ENCODE measurements around the gene SCUBE1. TPM values are rescaled to one million over a fixed set of nuclear protein-coding genes. Genes with fewer than 3 reads are reported as not detected.

The SCUBE1 gene
- total and polyA plus RNA-seq, 2 of the 8 experiments (the other 6 are each of a cell fraction or from before 2014, with no cell fraction given) = 2.3 to 4.9 TPM

GRCh38 chr22:43299736-43300135 is 43.4 kb downstream of the SCUBE1 start:
- 79% methylated on average over 12 of the region's 12 CpGs; no CpG with 5 or more reads in 1 of the 2 experiments for WGBS, 2 experiments (ENCODE audit: extremely low coverage in 1 of 2, insufficient coverage in 1 of 2, insufficient read length in 1 of 2, insufficient replicate concordance in 2 of 2, low coverage in 1 of 2, low lambda C conversion rate in 2 of 2, missing lambda C conversion rate in 1 of 2)
- H2BK15ac ChIP-seq (ENCODE audit: low read length) = no peak overlapping the region
- no peaks in the 10 kb centered on the region for H3K79me1 ChIP-seq (ENCODE audit: low read depth, low read length)
- no peak overlapping the region for H3K4me3 ChIP-seq (ENCODE audit: extremely low read depth in 1 of 4, insufficient read depth in 2 of 4, low read depth in 3 of 4, low read length in 4 of 4)
- no peaks in the 10 kb centered on the region for H3K4me1 ChIP-seq (replicated peaks in 1 of 4; ENCODE audit: control insufficient read depth in 3 of 4, insufficient read depth in 4 of 4, low read length in 3 of 4)
- H3K18ac ChIP-seq (ENCODE audit: extremely low read depth, low read length) = no peak overlapping the region
- no peak overlapping the region for H2AK5ac ChIP-seq (ENCODE audit: low read depth, low read length)
- no peaks in the 10 kb centered on the region for H3K79me2 ChIP-seq (ENCODE audit: control insufficient read depth in 1 of 2, insufficient read depth in 2 of 2, low read length in 2 of 2)
- H4K91ac ChIP-seq (replicated peaks; ENCODE audit: insufficient read length, low read length) = no peak overlapping the region
- ChIA-PET CTCF (ENCODE audit: partially characterized antibody) (interaction anchor here (13.2 kb wide), 1 partner anchor 23 kb away, joined by 116 read pairs; no protein-coding TSS in a partner anchor), POLR2A (ENCODE audit: partially characterized antibody) (no interaction called here)
- H3K27ac ChIP-seq (ENCODE audit: low read depth, low read length) = no peak overlapping the region
- FAIRE-seq = no peak
- no peak overlapping the region for H3K23ac ChIP-seq (ENCODE audit: insufficient read length)
- H3K56ac ChIP-seq (replicated peaks; ENCODE audit: insufficient read length, low read depth, low read length) = no peak overlapping the region
- H2BK120ac ChIP-seq (replicated peaks; ENCODE audit: low read depth, low read length) = no peak overlapping the region
- H4K20me1 ChIP-seq (replicated peaks in 1 of 2; ENCODE audit: control insufficient read depth in 1 of 2, insufficient read depth in 2 of 2, low read length in 2 of 2) = no peaks in the 10 kb centered on the region
- H3K36me3 ChIP-seq (ENCODE audit: control insufficient read depth in 2 of 4, insufficient read depth in 4 of 4, low read length in 3 of 4) = no peaks in the 10 kb centered on the region; a peak in 1 of 8 replicates
- H3K23me2 ChIP-seq (ENCODE audit: low read depth, low read length) = no peaks in the 10 kb centered on the region
- H3K9ac ChIP-seq (replicated peaks in 1 of 4; ENCODE audit: extremely low read depth in 1 of 4, low read depth in 3 of 4, low read length in 3 of 4) = no peak overlapping the region
- H3K4ac ChIP-seq (replicated peaks; ENCODE audit: insufficient read length, low read depth, low read length) = no peak overlapping the region
- no peak overlapping the region for H2BK5ac ChIP-seq (ENCODE audit: low read depth, low read length)
- no peak overlapping the region for H4K5ac ChIP-seq (ENCODE audit: insufficient read length, low read depth, low read length)
- no peaks in the 10 kb centered on the region for H3K9me3 ChIP-seq (ENCODE audit: insufficient read depth in 2 of 2, low read depth in 1 of 2, low read length in 1 of 2)
- H3K4me2 ChIP-seq (ENCODE audit: insufficient read depth in 1 of 2, low read depth in 2 of 2, low read length in 2 of 2) = no peak overlapping the region
- DNase-seq (ENCODE audit: low read depth in 1 of 2, low spot score in 2 of 2) = no peak
- H2BK12ac ChIP-seq (ENCODE audit: low read depth, low read length) = no peak overlapping the region
- H2BK20ac ChIP-seq (ENCODE audit: low read length) = no peak overlapping the region
- no peak overlapping the region for H2AFZ ChIP-seq (ENCODE audit: low read length)
- H3K27me3 ChIP-seq (replicated peaks in 1 of 4; ENCODE audit: control insufficient read depth in 3 of 4, extremely low read depth in 1 of 4, insufficient read depth in 3 of 4, low read length in 3 of 4) = no peaks in the 10 kb centered on the region
- H3K14ac ChIP-seq (ENCODE audit: insufficient read length) = no peak overlapping the region
- no peak overlapping the region for H4K8ac ChIP-seq (ENCODE audit: extremely low read depth, insufficient read depth, low read length)
- no peak for TF ChIP-seq E2F6 (IDR thresholded peaks at IDR 0.05)
- no peak for TF ChIP-seq ATF3 (IDR thresholded peaks at IDR 0.05; ENCODE audit: insufficient read depth, low read depth, low read length)
- no peak for TF ChIP-seq SUZ12 (IDR thresholded peaks at IDR 0.05; ENCODE audit: low read length)
- no peak for TF ChIP-seq RNF2 (IDR thresholded peaks at IDR 0.05; ENCODE audit: borderline replicate concordance, low read depth, low read length, missing control alignments, poor library complexity, severe bottlenecking)
- TF ChIP-seq SIX5 (IDR thresholded peaks at IDR 0.05; ENCODE audit: low read depth, low read length) = no peak
- no peak for TF ChIP-seq HDAC2 (IDR thresholded peaks at IDR 0.05; ENCODE audit: borderline replicate concordance in 1 of 2, low read depth in 2 of 2, low read length in 2 of 2)
- TF ChIP-seq CTBP2 (IDR thresholded peaks at IDR 0.05; ENCODE audit: borderline replicate concordance, insufficient read depth, insufficient read length, low read length) = no peak
- TF ChIP-seq ZNF274 (IDR thresholded peaks at IDR 0.05; ENCODE audit: borderline replicate concordance, extremely low read depth, low read length) = no peak
- no peak for TF ChIP-seq RXRA (IDR thresholded peaks at IDR 0.05; ENCODE audit: insufficient read depth, low read depth, low read length)
- TF ChIP-seq SRF (IDR thresholded peaks at IDR 0.05; ENCODE audit: low read depth, low read length) = no peak
